ENCODE data around the gene AVEN. TPM values are rescaled to one million over a fixed set of nuclear protein-coding genes. Genes with fewer than 3 reads are reported as not detected.
A peak's percentile ranks its signal among the peaks of the same experiment; 100 is the strongest.

AVEN gene
- total RNA-seq, 1 experiment from 2014 or later: 62.7 TPM

- H3K9me3 ChIP-seq (replicated peaks): no peaks in the 10 kb centered on the region
- H3K27ac ChIP-seq: no peak overlapping the region
- no peak for DNase-seq (ENCODE audit: low read depth in 1 of 2, low spot score in 2 of 2)
- H3K4me3 ChIP-seq: no peak overlapping the region
- H3K27me3 ChIP-seq (replicated peaks): no peaks in the 10 kb centered on the region
- peaks cover 42% of the 10 kb centered on the region for H3K4me1 ChIP-seq (replicated peaks)
- peaks cover 8% of the 10 kb centered on the region for H3K36me3 ChIP-seq
These were observed 178.9 kb downstream of the AVEN start for GRCh38 chr15:33859992-33860545.

GRCh38 chr15:33858836-33859235, 180.2 kb downstream of the AVEN start:
- H3K4me1 ChIP-seq (replicated peaks): peaks cover 43% of the 10 kb centered on the region
- DNase-seq (ENCODE audit: low read depth in 1 of 2, low spot score in 2 of 2): no peak
- no peaks in the 10 kb centered on the region for H3K27me3 ChIP-seq (replicated peaks)
- no peaks in the 10 kb centered on the region for H3K9me3 ChIP-seq (replicated peaks)
- no peak overlapping the region for H3K4me3 ChIP-seq
- no peak overlapping the region for H3K27ac ChIP-seq
- peaks cover 8% of the 10 kb centered on the region for H3K36me3 ChIP-seq

GRCh38 chr15:33857726-33858125, 181.3 kb downstream of the AVEN start:
- Histone ChIP-seq H3K27me3 (replicated peaks) (no peaks in the 10 kb centered on the region), H3K4me1 (replicated peaks) (peaks cover 54% of the 10 kb centered on the region), H3K36me3 (peaks cover 8% of the 10 kb centered on the region), H3K9me3 (replicated peaks) (no peaks in the 10 kb centered on the region), H3K27ac (no peak overlapping the region), H3K4me3 (no peak overlapping the region)
- no peak for DNase-seq (ENCODE audit: low read depth in 1 of 2, low spot score in 2 of 2)

- Histone ChIP-seq H3K4me1 (replicated peaks) (peaks cover 56% of the 10 kb centered on the region), H3K27ac (peak overlapping the region; percentile 98), H3K36me3 (no peaks in the 10 kb centered on the region), H3K9me3 (replicated peaks) (no peaks in the 10 kb centered on the region), H3K4me3 (no peak overlapping the region), H3K27me3 (replicated peaks) (no peaks in the 10 kb centered on the region)
- peak; percentile 72 to 96 for DNase-seq (ENCODE audit: low read depth in 1 of 2, low spot score in 2 of 2)
These were observed 186.4 kb downstream of the AVEN start for GRCh38 chr15:33852570-33852969.

GRCh38 chr15:33852094-33852493, 186.9 kb downstream of the AVEN start:
- H3K4me1 ChIP-seq (replicated peaks): peaks cover 60% of the 10 kb centered on the region
- no peaks in the 10 kb centered on the region for H3K9me3 ChIP-seq (replicated peaks)
- no peaks in the 10 kb centered on the region for H3K27me3 ChIP-seq (replicated peaks)
- peak; percentile 81 to 95 for DNase-seq (ENCODE audit: low read depth in 1 of 2, low spot score in 2 of 2)
- H3K4me3 ChIP-seq: no peak overlapping the region
- no peaks in the 10 kb centered on the region for H3K36me3 ChIP-seq
- H3K27ac ChIP-seq: peak overlapping the region; percentile 98

GRCh38 chr15:33851079-33851478, 187.9 kb downstream of the AVEN start:
- Histone ChIP-seq H3K9me3 (replicated peaks) (no peaks in the 10 kb centered on the region), H3K4me3 (no peak overlapping the region), H3K4me1 (replicated peaks) (peaks cover 62% of the 10 kb centered on the region), H3K36me3 (no peaks in the 10 kb centered on the region), H3K27ac (peak overlapping the region; percentile 29), H3K27me3 (replicated peaks) (no peaks in the 10 kb centered on the region)
- DNase-seq (ENCODE audit: low read depth in 1 of 2, low spot score in 2 of 2): no peak

- H3K9me3 ChIP-seq (replicated peaks): no peaks in the 10 kb centered on the region
These were observed 191.0 kb downstream of the AVEN start for GRCh38 chr15:33848011-33848410.

GRCh38 chr15:33846862-33847261, 192.1 kb downstream of the AVEN start:
- H3K4me3 ChIP-seq: no peak overlapping the region
- DNase-seq (ENCODE audit: low read depth in 1 of 2, low spot score in 2 of 2): peak; percentile 57 to 66
- no peaks in the 10 kb centered on the region for H3K27me3 ChIP-seq (replicated peaks)
- no peaks in the 10 kb centered on the region for H3K36me3 ChIP-seq
- no peaks in the 10 kb centered on the region for H3K9me3 ChIP-seq (replicated peaks)
- peak overlapping the region; percentile 75 for H3K27ac ChIP-seq
- peaks cover 35% of the 10 kb centered on the region for H3K4me1 ChIP-seq (replicated peaks)

More at GRCh38 chr15:33848011-33848410, 191.0 kb downstream of the AVEN start:
- H3K4me1 ChIP-seq (replicated peaks): peaks cover 44% of the 10 kb centered on the region
- H3K27ac ChIP-seq: no peak overlapping the region
- no peak for DNase-seq (ENCODE audit: low read depth in 1 of 2, low spot score in 2 of 2)
- H3K27me3 ChIP-seq (replicated peaks): no peaks in the 10 kb centered on the region
- H3K36me3 ChIP-seq: no peaks in the 10 kb centered on the region
- no peak overlapping the region for H3K4me3 ChIP-seq

GRCh38 chr15:33846142-33846541, 192.9 kb downstream of the AVEN start:
- Histone ChIP-seq H3K36me3 (no peaks in the 10 kb centered on the region), H3K4me3 (no peak overlapping the region), H3K9me3 (replicated peaks) (no peaks in the 10 kb centered on the region), H3K4me1 (replicated peaks) (peaks cover 29% of the 10 kb centered on the region), H3K27me3 (replicated peaks) (no peaks in the 10 kb centered on the region), H3K27ac (peak overlapping the region; percentile 75)
- no peak for DNase-seq (ENCODE audit: low read depth in 1 of 2, low spot score in 2 of 2)

- Histone ChIP-seq H3K4me1 (replicated peaks) (peaks cover 25% of the 10 kb centered on the region), H3K9me3 (replicated peaks) (no peaks in the 10 kb centered on the region), H3K4me3 (no peak overlapping the region), H3K36me3 (no peaks in the 10 kb centered on the region), H3K27me3 (replicated peaks) (no peaks in the 10 kb centered on the region), H3K27ac (no peak overlapping the region)
- no peak for DNase-seq (ENCODE audit: low read depth in 1 of 2, low spot score in 2 of 2)
These were observed 194.4 kb downstream of the AVEN start for GRCh38 chr15:33844597-33844996.

GRCh38 chr15:33844186-33844585, 194.8 kb downstream of the AVEN start:
- no peak for DNase-seq (ENCODE audit: low read depth in 1 of 2, low spot score in 2 of 2)
- H3K36me3 ChIP-seq: no peaks in the 10 kb centered on the region
- peaks cover 25% of the 10 kb centered on the region for H3K4me1 ChIP-seq (replicated peaks)
- no peak overlapping the region for H3K4me3 ChIP-seq
- no peaks in the 10 kb centered on the region for H3K9me3 ChIP-seq (replicated peaks)
- no peaks in the 10 kb centered on the region for H3K27me3 ChIP-seq (replicated peaks)
- no peak overlapping the region for H3K27ac ChIP-seq

GRCh38 chr15:33840615-33841014, 198.4 kb downstream of the AVEN start:
- H3K27ac ChIP-seq: no peak overlapping the region
- no peaks in the 10 kb centered on the region for H3K27me3 ChIP-seq (replicated peaks)
- H3K4me3 ChIP-seq: no peak overlapping the region
- H3K4me1 ChIP-seq (replicated peaks): no peaks in the 10 kb centered on the region; the same call in 1 of the 2 replicates
- H3K9me3 ChIP-seq (replicated peaks): no peaks in the 10 kb centered on the region
- H3K36me3 ChIP-seq: no peaks in the 10 kb centered on the region
- DNase-seq (ENCODE audit: low read depth in 1 of 2, low spot score in 2 of 2): no peak

GRCh38 chr15:33839540-33839939, 199.5 kb downstream of the AVEN start:
- DNase-seq (ENCODE audit: low read depth in 1 of 2, low spot score in 2 of 2): no peak
- H3K9me3 ChIP-seq (replicated peaks): no peaks in the 10 kb centered on the region
- H3K4me3 ChIP-seq: no peak overlapping the region
- H3K36me3 ChIP-seq: no peaks in the 10 kb centered on the region
- H3K27ac ChIP-seq: no peak overlapping the region
- H3K4me1 ChIP-seq (replicated peaks): no peaks in the 10 kb centered on the region
- H3K27me3 ChIP-seq (replicated peaks): no peaks in the 10 kb centered on the region

- H3K4me1 ChIP-seq (replicated peaks): no peaks in the 10 kb centered on the region
- no peaks in the 10 kb centered on the region for H3K36me3 ChIP-seq
- no peaks in the 10 kb centered on the region for H3K9me3 ChIP-seq (replicated peaks)
- H3K27ac ChIP-seq: no peak overlapping the region
- no peak for DNase-seq (ENCODE audit: low read depth in 1 of 2, low spot score in 2 of 2)
- no peak overlapping the region for H3K4me3 ChIP-seq
- H3K27me3 ChIP-seq (replicated peaks): no peaks in the 10 kb centered on the region
These were observed 201.7 kb downstream of the AVEN start for GRCh38 chr15:33837294-33837693.

All from SJSA1 (cell line).